ENCODE results near the gene DIPK1B.

Gene DIPK1B

DNA sequence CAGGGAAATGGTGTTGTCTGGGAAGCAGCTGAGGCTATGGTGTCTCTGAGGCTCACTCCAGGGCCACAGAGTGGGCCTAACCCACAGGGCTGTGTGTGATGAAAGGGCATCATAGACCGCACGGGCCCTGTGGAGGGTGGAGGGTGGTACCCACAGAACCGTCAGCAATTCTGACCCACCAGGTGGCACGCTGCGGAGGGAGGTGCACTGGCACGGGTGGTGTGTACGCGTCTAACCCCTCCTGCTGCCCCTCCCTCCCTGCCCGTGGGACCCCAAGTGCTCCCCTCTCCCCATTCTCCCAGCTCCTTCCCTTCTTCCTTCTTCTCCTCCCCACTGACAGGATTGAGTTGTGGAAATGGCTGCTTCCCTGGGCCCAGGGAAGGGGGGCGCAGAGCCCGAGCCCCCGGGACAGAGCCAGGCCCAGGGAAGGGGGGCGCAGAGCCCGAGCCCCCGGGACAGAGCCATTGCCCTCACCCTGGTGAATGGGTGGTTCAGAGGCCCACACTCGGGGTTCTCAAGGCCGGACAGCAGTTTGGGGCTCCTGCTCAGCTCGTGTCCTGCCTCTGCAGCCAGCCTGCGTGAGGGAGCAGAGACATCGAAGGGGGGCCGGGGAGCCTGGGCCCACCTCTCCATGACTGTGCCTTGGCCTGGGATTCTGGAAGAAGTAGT, 23.6 kb downstream of the DIPK1B start:
- CTCF ChIA-PET = interaction anchor here (0.8 kb wide), 1 partner anchor 25 kb away, joined by 3 read pairs; no protein-coding TSS in a partner anchor
- DNase-seq (ENCODE audit: low spot score) = no peak
- TF ChIP-seq CTCF (conservative IDR thresholded peaks at IDR 0.05; ENCODE audit: low read depth) = no peak
- H3K27ac ChIP-seq = no peak overlapping the region
- POLR2A ChIA-PET (ENCODE audit: low non-redundant PET) = no interaction called here

DNA sequence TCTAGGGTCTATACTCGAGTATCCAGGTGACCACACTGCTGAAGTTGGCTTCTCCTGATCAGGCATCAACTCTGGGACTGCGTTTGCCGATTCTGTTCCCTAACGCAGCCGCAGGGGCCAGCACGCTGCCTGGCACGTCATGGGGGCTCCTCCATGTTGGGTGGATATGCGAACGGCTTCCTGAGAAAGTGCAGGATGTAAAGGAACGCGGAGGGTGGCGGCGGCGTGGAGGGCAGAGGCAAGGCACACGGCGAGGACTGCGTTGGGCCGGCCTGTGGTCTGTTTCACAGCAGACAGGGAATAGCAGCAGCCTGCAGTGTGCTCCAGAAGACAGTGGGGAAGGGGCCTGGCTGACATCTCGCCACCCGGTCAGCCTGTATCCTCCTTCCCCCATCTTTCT, 26.6 kb downstream of the DIPK1B start:
- TF ChIP-seq CTCF (conservative IDR thresholded peaks at IDR 0.05; ENCODE audit: low read depth) = no peak
- CTCF ChIA-PET = no interaction called here

GRCh38 chr9:136739509-136739908, 27.1 kb downstream of the DIPK1B start:
- no peak overlapping the region for H3K27ac ChIP-seq
- POLR2A ChIA-PET (ENCODE audit: low non-redundant PET) = no interaction called here
- no peak for DNase-seq (ENCODE audit: low spot score)
- TF ChIP-seq CTCF (conservative IDR thresholded peaks at IDR 0.05; ENCODE audit: low read depth) = no peak
- CTCF ChIA-PET = interaction anchor here (0.6 kb wide), 2 partner anchors 12 to 204 kb away, joined by 3 read pairs; no protein-coding TSS in a partner anchor

More for the DNA sequence above, 26.6 kb downstream of the DIPK1B start:
- POLR2A ChIA-PET (ENCODE audit: low non-redundant PET) = no interaction called here
- no peak for DNase-seq (ENCODE audit: low spot score)
- no peak overlapping the region for H3K27ac ChIP-seq

DNA sequence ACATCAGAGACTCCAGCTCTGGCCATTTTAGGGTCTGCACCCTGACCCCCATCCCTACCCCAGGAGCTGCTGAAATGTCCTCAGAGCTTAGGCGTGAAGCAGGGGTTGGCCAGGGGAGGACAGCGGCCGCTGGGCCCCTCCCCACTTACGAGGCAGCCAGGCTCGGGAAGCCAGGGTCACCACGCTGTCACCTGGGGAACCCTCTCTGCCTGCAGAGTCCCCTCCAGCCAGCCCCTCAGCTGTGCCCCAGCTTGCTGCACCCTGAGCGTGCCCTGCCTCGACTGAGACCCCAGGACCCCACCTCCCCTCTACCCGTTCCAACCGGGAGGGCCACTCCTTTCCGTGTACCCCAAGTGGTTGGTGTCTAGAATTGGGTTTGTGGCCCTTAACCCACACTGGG, 27.7 kb downstream of the DIPK1B start:
- TF ChIP-seq CTCF (conservative IDR thresholded peaks at IDR 0.05; ENCODE audit: low read depth) = no peak
- POLR2A ChIA-PET (ENCODE audit: low non-redundant PET) = no interaction called here
- no peak overlapping the region for H3K27ac ChIP-seq
- CTCF ChIA-PET = interaction anchor here (0.5 to 1.0 kb wide), 3 partner anchors 10 to 204 kb away, joined by 3 read pairs; no protein-coding TSS in a partner anchor
- no peak for DNase-seq (ENCODE audit: low spot score)

- POLR2A ChIA-PET (ENCODE audit: low non-redundant PET) = no interaction called here
These were observed 28.1 kb downstream of the DIPK1B start for GRCh38 chr9:136740491-136740890.

More at GRCh38 chr9:136740491-136740890, 28.1 kb downstream of the DIPK1B start:
- no peak overlapping the region for H3K27ac ChIP-seq
- DNase-seq (ENCODE audit: low spot score) = no peak
- CTCF ChIA-PET = interaction anchor here (0.5 to 1.0 kb wide), 2 partner anchors 10 to 171 kb away, joined by 3 read pairs; no protein-coding TSS in a partner anchor
- TF ChIP-seq CTCF (conservative IDR thresholded peaks at IDR 0.05; ENCODE audit: low read depth) = no peak

All from RWPE1 (cell line).